T-helper 22 cell (primary cell): ENCODE measurements around the gene ABCA8.
"Not testable (repeated sequence)": the region's sequence is repeated elsewhere in the genome, so short reads cannot be mapped to it uniquely, and the experiment has no call there.

ENCODE experiments used
- DNase-seq: peaks from one replicate; pipeline ENCODE4 v3.0.0-alpha.2; 2020; ENCODE audit warnings: low read depth

Gene ABCA8

GRCh38 chr17:68943812-68944182 lies 11.4 kb downstream of the ABCA8 start:
- not testable (repeated sequence) for DNase-seq

GRCh38 chr17:68943123-68943811 lies 11.9 kb downstream of the ABCA8 start:
- DNase-seq: no peak

- DNase-seq: no peak
Measured at GRCh38 chr17:68942389-68942788, 12.8 kb downstream of the ABCA8 start.

GRCh38 chr17:68941761-68942160 lies 13.4 kb downstream of the ABCA8 start:
- no peak for DNase-seq

GRCh38 chr17:68939195-68939594 lies 16.0 kb downstream of the ABCA8 start:
- DNase-seq: no peak

- DNase-seq: no peak
Measured at GRCh38 chr17:68937890-68938514, 17.2 kb downstream of the ABCA8 start.

- no peak for DNase-seq
Measured at GRCh38 chr17:68927516-68927915, 27.7 kb downstream of the ABCA8 start.

- DNase-seq: no peak
Measured at GRCh38 chr17:68924793-68925720, 30.1 kb downstream of the ABCA8 start.

- no peak for DNase-seq
Measured at GRCh38 chr17:68910789-68911431, 44.3 kb downstream of the ABCA8 start.

- DNase-seq: no peak
Measured at GRCh38 chr17:68910251-68910705, 44.9 kb downstream of the ABCA8 start.

GRCh38 chr17:68909066-68909465 lies 46.1 kb downstream of the ABCA8 start:
- no peak for DNase-seq

- no peak for DNase-seq
Measured at GRCh38 chr17:68908045-68908444, 47.1 kb downstream of the ABCA8 start.

- no peak for DNase-seq
Measured at GRCh38 chr17:68906638-68907037, 48.6 kb downstream of the ABCA8 start.

GRCh38 chr17:68903286-68903685 lies 51.9 kb downstream of the ABCA8 start:
- no peak for DNase-seq

GRCh38 chr17:68897557-68897956 lies 57.6 kb downstream of the ABCA8 start:
- DNase-seq: no peak

GRCh38 chr17:68892658-68893057 lies 62.5 kb downstream of the ABCA8 start:
- no peak for DNase-seq

- DNase-seq: no peak
Measured at GRCh38 chr17:68892193-68892592, 63.0 kb downstream of the ABCA8 start.

GRCh38 chr17:68886401-68886800 lies 68.8 kb downstream of the ABCA8 start:
- no peak for DNase-seq

GRCh38 chr17:68884888-68885287 lies 70.3 kb downstream of the ABCA8 start:
- DNase-seq: no peak

GRCh38 chr17:68878226-68878885 lies 76.8 kb downstream of the ABCA8 start:
- DNase-seq: no peak

GRCh38 chr17:68871447-68871846 lies 83.7 kb downstream of the ABCA8 start:
- DNase-seq: no peak

GRCh38 chr17:68870976-68871375 lies 84.2 kb downstream of the ABCA8 start:
- DNase-seq: no peak
